Trophoblast cell (in vitro differentiated cells and primary cell): ENCODE measurements around the gene ACTR6.

Experiments used
- DNase-seq, 2 donors: peaks; one replicate each; pipeline ENCODE4 v3.0.0-alpha.2; 2016
- H2AFZ ChIP-seq: 2 replicates; pipeline ENCODE4 v1.6.1; 2013; ENCODE audit warnings: low read length, moderate library complexity, mild to moderate bottlenecking; ENCODE audit not compliant: insufficient read depth, poor library complexity
- H2AK5ac ChIP-seq: 2 replicates; pipeline ENCODE4 v1.6.1; 2013; ENCODE audit warnings: mild to moderate bottlenecking, low read length
- H2BK120ac ChIP-seq: 2 replicates; pipeline ENCODE4 v1.6.1; 2013; ENCODE audit warnings: low read length, mild to moderate bottlenecking, moderate library complexity; ENCODE audit not compliant: insufficient read depth, poor library complexity
- H2BK12ac ChIP-seq: 2 replicates; pipeline ENCODE4 v1.6.1; 2013; ENCODE audit warnings: mild to moderate bottlenecking, low read length, moderate library complexity
- H2BK5ac ChIP-seq: 2 replicates; pipeline ENCODE4 v1.6.1; 2013; ENCODE audit warnings: low read length, low read depth, moderate library complexity, mild to moderate bottlenecking; ENCODE audit not compliant: poor library complexity
- H3K14ac ChIP-seq: 2 replicates; pipeline ENCODE4 v1.6.1; 2013; ENCODE audit warnings: mild to moderate bottlenecking, low read length
- H3K18ac ChIP-seq: 2 replicates; pipeline ENCODE4 v1.6.1; 2013; ENCODE audit warnings: mild to moderate bottlenecking, low read length
- H3K23ac ChIP-seq: 2 replicates; pipeline ENCODE4 v1.6.1; 2013; ENCODE audit warnings: low read length
- H3K27ac ChIP-seq: 2 replicates; pipeline ENCODE4 v1.5.1; 2013; ENCODE audit warnings: low read depth, mild to moderate bottlenecking, inconsistent platforms, low read length, moderate library complexity
- H3K27me3 ChIP-seq: 2 replicates; pipeline ENCODE4 v1.6.1; 2013; ENCODE audit warnings: inconsistent platforms, mild to moderate bottlenecking, low read length, moderate library complexity; ENCODE audit not compliant: insufficient read depth
- H3K36me3 ChIP-seq, 2 experiments: 1 replicate in 1 of 2; 2 replicates in 1 of 2; pipeline ENCODE4 v1.6.1; 2013; ENCODE audit warnings: low read length in 2 of 2, mild to moderate bottlenecking in 2 of 2, moderate library complexity in 1 of 2; ENCODE audit not compliant: insufficient read depth in 2 of 2, control insufficient read depth in 1 of 2
- H3K4ac ChIP-seq: 2 replicates; pipeline ENCODE4 v1.6.1; 2013; ENCODE audit warnings: low read depth, mild to moderate bottlenecking, low read length, moderate library complexity
- H3K4me1 ChIP-seq, 2 experiments: 1 replicate in 1 of 2; 2 replicates in 1 of 2; pipeline ENCODE4 v1.6.1; 2013; ENCODE audit warnings: low read length in 2 of 2, mild to moderate bottlenecking in 2 of 2, moderate library complexity in 1 of 2; ENCODE audit not compliant: insufficient read depth in 2 of 2, control insufficient read depth in 1 of 2
- H3K4me2 ChIP-seq: 2 replicates; pipeline ENCODE4 v1.6.1; 2013; ENCODE audit warnings: inconsistent platforms, mild to moderate bottlenecking, low read length, moderate library complexity
- H3K4me3 ChIP-seq: 2 replicates; pipeline ENCODE4 v1.5.1; 2013; ENCODE audit warnings: mild to moderate bottlenecking, low read depth, low read length, inconsistent platforms
- H3K79me1 ChIP-seq: one replicate; pipeline ENCODE4 v1.6.1; 2013; ENCODE audit warnings: low read length
- H3K79me2 ChIP-seq: 2 replicates; pipeline ENCODE4 v1.6.1; 2013; ENCODE audit warnings: low read length, mild to moderate bottlenecking; ENCODE audit not compliant: control insufficient read depth, insufficient read depth, poor library complexity
- H3K9ac ChIP-seq: 2 replicates; pipeline ENCODE4 v1.6.1; 2013; ENCODE audit warnings: mild to moderate bottlenecking, low read length
- H3K9me3 ChIP-seq: 2 replicates; pipeline ENCODE4 v1.6.1; 2013; ENCODE audit warnings: low read depth, mild to moderate bottlenecking, control low read depth, inconsistent platforms, low read length; ENCODE audit not compliant: insufficient read depth
- H4K12ac ChIP-seq: 2 replicates; pipeline ENCODE4 v1.6.1; 2013; ENCODE audit warnings: low read depth, mild to moderate bottlenecking, low read length, moderate library complexity
- H4K8ac ChIP-seq: 2 replicates; pipeline ENCODE4 v1.6.1; 2013; ENCODE audit warnings: low read depth, mild to moderate bottlenecking, low read length, moderate library complexity
- H4K91ac ChIP-seq: one replicate; pipeline ENCODE4 v1.6.1; 2013; ENCODE audit warnings: low read depth, mild to moderate bottlenecking, low read length, moderate library complexity
- WGBS: extraction: QIAGEN DNeasy Blood & Tissue Kit; methylation state at CpG from one replicate; pipeline ENCODE4 v1.1.7; 2013; ENCODE audit warnings: missing lambda C conversion rate; ENCODE audit not compliant: insufficient read length, insufficient coverage; ENCODE audit errors: extremely low coverage; 5-methylcytosine and 5-hydroxymethylcytosine counted together

ACTR6 gene

DNA sequence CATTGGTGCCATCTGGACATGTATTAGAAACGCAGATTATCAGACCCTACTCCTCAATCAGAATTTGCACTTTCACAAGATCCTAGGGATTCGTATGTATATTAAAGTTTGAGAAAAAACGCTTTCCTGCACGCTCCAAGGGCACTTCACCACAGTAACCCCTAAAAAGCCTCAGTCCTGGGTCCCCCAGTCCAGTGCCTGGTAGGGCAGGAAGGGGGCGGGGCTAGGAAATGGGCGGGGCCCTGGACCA is 65.9 kb downstream of the ACTR6 start:
- H3K4me2 ChIP-seq: peak overlapping the region; percentile 78
- H3K79me2 ChIP-seq: peaks cover 11% of the 10 kb centered on the region
- peak overlapping the region; percentile 81 for H3K27ac ChIP-seq
- peak overlapping the region; percentile 97 for H4K91ac ChIP-seq
- H4K12ac ChIP-seq: peak overlapping the region; percentile 64
- H2BK12ac ChIP-seq: peak overlapping the region; percentile 98
- H3K4me1 ChIP-seq: peaks cover 0 to 8% of the 10 kb centered on the region in 2 experiments
- no peak overlapping the region for H3K18ac ChIP-seq
- no CpG with 5 or more reads among the region's 6 CpGs for WGBS
- H3K9ac ChIP-seq: peak overlapping the region; percentile 42
- H3K4me3 ChIP-seq: peak overlapping the region; percentile 80
- no peak overlapping the region for H3K23ac ChIP-seq
- H3K27me3 ChIP-seq: no peaks in the 10 kb centered on the region
- no peaks in the 10 kb centered on the region for H3K9me3 ChIP-seq
- no peaks in the 10 kb centered on the region for H3K36me3 ChIP-seq
- no peak overlapping the region for H2AK5ac ChIP-seq
- peaks cover 13% of the 10 kb centered on the region for H3K79me1 ChIP-seq
- peak overlapping the region; percentile 90 for H2BK5ac ChIP-seq
- H2BK120ac ChIP-seq: no peak overlapping the region
- H2AFZ ChIP-seq: peak overlapping the region; percentile 93
- no peak overlapping the region for H3K4ac ChIP-seq
- DNase-seq: no peak
- peak overlapping the region; percentile 89 for H3K14ac ChIP-seq
- peak overlapping the region; percentile 94 for H4K8ac ChIP-seq

GRCh38 chr12:100266835-100267602 is 66.4 kb downstream of the ACTR6 start, which contains the start of the genes DEPDC4 and SCYL2:
DEPDC4 (minus strand) TSS chr12:100267079; CDS start chr12:100267076, 3 bp downstream.
SCYL2 (plus strand) TSS chr12:100267177; CDS start chr12:100282971, 15,794 bp downstream.
- H4K12ac ChIP-seq: peak within 1 kb of the TSS; percentile 94
- H3K23ac ChIP-seq: no peak within 1 kb of the TSS
- H2BK120ac ChIP-seq: peak within 1 kb of the TSS; percentile 98
- peak within 1 kb of the TSS; percentile 100 for H3K14ac ChIP-seq
- peak; percentile 96 to 98 for DNase-seq
- WGBS: no CpG with 5 or more reads among the region's 62 CpGs
- H2BK5ac ChIP-seq: peak within 1 kb of the TSS; percentile 99
- H3K27ac ChIP-seq: peak within 1 kb of the TSS; percentile 100
- H3K27me3 ChIP-seq: no peaks in the 10 kb centered on the region
- H2AK5ac ChIP-seq: peak within 1 kb of the TSS; percentile 97
- peaks cover 13% of the 10 kb centered on the region for H3K79me1 ChIP-seq
- H3K36me3 ChIP-seq: no peaks in the 10 kb centered on the region
- peaks cover 0 to 8% of the 10 kb centered on the region in 2 experiments for H3K4me1 ChIP-seq
- peak within 1 kb of the TSS; percentile 98 for H2BK12ac ChIP-seq
- peaks cover 11% of the 10 kb centered on the region for H3K79me2 ChIP-seq
- peak within 1 kb of the TSS; percentile 99 for H3K18ac ChIP-seq
- peak within 1 kb of the TSS; percentile 100 for H3K9ac ChIP-seq
- peak within 1 kb of the TSS; percentile 92 for H3K4me2 ChIP-seq
- H3K9me3 ChIP-seq: no peaks in the 10 kb centered on the region
- H2AFZ ChIP-seq: peak within 1 kb of the TSS; percentile 100
- peak within 1 kb of the TSS; percentile 68 for H3K4ac ChIP-seq
- peak within 1 kb of the TSS; percentile 98 for H4K8ac ChIP-seq
- H3K4me3 ChIP-seq: peak within 1 kb of the TSS; percentile 98
- H4K91ac ChIP-seq: peak within 1 kb of the TSS; percentile 97

DNA sequence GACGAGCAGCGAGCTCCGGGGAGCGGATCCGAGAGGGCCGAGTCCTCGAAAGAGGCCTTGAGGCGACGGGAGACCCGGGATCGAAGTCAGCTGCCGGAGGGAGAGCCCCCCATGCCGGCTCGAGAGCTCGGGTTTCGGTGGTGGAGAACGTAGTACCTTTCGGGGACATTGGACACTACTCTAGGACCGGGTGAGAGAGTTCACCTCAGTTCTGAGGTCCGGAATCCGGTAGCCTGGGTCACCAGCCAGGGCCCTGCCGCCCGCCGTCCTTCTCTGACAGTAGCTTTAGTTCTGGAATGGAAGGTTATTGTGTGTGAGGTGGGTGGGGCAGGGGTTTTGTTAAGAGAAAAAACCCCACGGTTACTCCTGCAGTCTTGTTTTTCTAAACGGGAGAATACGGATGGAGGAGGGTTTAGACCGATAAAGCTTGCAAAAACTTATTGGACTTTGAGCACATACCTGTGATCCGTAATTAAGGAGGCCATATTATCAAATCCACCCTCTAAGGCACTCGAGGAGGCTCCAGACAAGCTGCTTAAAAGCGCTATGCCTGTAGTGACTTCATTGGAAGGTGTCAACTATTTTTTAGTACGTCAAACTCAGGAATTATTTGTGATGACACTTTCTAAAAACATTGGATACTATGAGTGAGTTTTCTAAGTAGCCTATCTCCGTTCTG is 67.1 kb downstream of the ACTR6 start:
- peak overlapping the region; percentile 100 for H3K9ac ChIP-seq
- peaks cover 13% of the 10 kb centered on the region for H3K79me1 ChIP-seq
- peak overlapping the region; percentile 92 for H3K4me2 ChIP-seq
- H3K4me3 ChIP-seq: peak overlapping the region; percentile 98
- peaks cover 11% of the 10 kb centered on the region for H3K79me2 ChIP-seq
- peak overlapping the region; percentile 100 for H3K14ac ChIP-seq
- H3K4me1 ChIP-seq: peaks cover 0 to 8% of the 10 kb centered on the region in 2 experiments
- peak overlapping the region; percentile 98 for H2BK120ac ChIP-seq
- H3K23ac ChIP-seq: no peak overlapping the region
- peak overlapping the region; percentile 68 for H3K4ac ChIP-seq
- no peaks in the 10 kb centered on the region for H3K27me3 ChIP-seq
- H3K18ac ChIP-seq: peak overlapping the region; percentile 99
- H4K12ac ChIP-seq: peak overlapping the region; percentile 94
- H4K91ac ChIP-seq: peak overlapping the region; percentile 95
- H4K8ac ChIP-seq: peak overlapping the region; percentile 98
- peak overlapping the region; percentile 100 for H2AFZ ChIP-seq
- no peaks in the 10 kb centered on the region for H3K9me3 ChIP-seq
- no peaks in the 10 kb centered on the region for H3K36me3 ChIP-seq
- H2BK5ac ChIP-seq: peak overlapping the region; percentile 99
- DNase-seq: peak; percentile 30 to 72
- peak overlapping the region; percentile 97 for H2AK5ac ChIP-seq
- peak overlapping the region; percentile 95 for H2BK12ac ChIP-seq
- H3K27ac ChIP-seq: peak overlapping the region; percentile 100
- WGBS: no CpG with 5 or more reads among the region's 33 CpGs

GRCh38 chr12:100268835-100269564 is 68.4 kb downstream of the ACTR6 start:
- no CpG with 5 or more reads among the region's 5 CpGs for WGBS
- H3K36me3 ChIP-seq: no peaks in the 10 kb centered on the region
- DNase-seq: no peak
- H3K4me2 ChIP-seq: peak overlapping the region; percentile 59
- H3K4me1 ChIP-seq: peaks cover 0 to 8% of the 10 kb centered on the region in 2 experiments
- H4K91ac ChIP-seq: no peak overlapping the region
- no peaks in the 10 kb centered on the region for H3K27me3 ChIP-seq
- no peak overlapping the region for H3K27ac ChIP-seq
- no peak overlapping the region for H3K23ac ChIP-seq
- no peak overlapping the region for H3K14ac ChIP-seq
- no peak overlapping the region for H2BK120ac ChIP-seq
- no peak overlapping the region for H2AK5ac ChIP-seq
- H3K9ac ChIP-seq: no peak overlapping the region
- peaks cover 11% of the 10 kb centered on the region for H3K79me2 ChIP-seq
- H3K18ac ChIP-seq: no peak overlapping the region
- no peak overlapping the region for H3K4me3 ChIP-seq
- no peak overlapping the region for H2BK12ac ChIP-seq
- H2AFZ ChIP-seq: no peak overlapping the region
- peaks cover 13% of the 10 kb centered on the region for H3K79me1 ChIP-seq
- H3K4ac ChIP-seq: peak overlapping the region; percentile 53
- no peak overlapping the region for H2BK5ac ChIP-seq
- H4K12ac ChIP-seq: no peak overlapping the region
- no peaks in the 10 kb centered on the region for H3K9me3 ChIP-seq
- no peak overlapping the region for H4K8ac ChIP-seq
